ENCODE results near the gene ZMYND10.

DNA sequence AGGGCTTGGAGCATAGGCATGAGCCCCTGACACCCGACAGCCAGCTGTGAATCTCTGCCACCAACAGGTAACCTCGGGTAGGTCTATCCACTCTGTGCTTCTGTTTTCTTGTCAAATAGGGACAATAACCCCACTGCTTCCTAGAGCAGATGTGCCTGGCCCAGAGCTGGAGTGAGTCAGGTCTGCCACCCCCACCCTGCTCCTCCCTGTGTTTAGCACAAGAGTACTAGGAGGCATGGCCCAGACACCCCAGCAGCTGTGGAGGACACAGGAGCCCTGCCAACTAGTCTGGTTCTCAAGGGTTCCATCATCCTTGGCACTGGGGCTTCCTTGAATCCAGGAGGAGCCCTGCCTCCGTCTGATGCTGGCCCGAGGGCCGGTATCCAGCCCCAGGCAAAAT lies 47.5 kb upstream of the ZMYND10 start:
- TF ChIP-seq, protein P1, sequence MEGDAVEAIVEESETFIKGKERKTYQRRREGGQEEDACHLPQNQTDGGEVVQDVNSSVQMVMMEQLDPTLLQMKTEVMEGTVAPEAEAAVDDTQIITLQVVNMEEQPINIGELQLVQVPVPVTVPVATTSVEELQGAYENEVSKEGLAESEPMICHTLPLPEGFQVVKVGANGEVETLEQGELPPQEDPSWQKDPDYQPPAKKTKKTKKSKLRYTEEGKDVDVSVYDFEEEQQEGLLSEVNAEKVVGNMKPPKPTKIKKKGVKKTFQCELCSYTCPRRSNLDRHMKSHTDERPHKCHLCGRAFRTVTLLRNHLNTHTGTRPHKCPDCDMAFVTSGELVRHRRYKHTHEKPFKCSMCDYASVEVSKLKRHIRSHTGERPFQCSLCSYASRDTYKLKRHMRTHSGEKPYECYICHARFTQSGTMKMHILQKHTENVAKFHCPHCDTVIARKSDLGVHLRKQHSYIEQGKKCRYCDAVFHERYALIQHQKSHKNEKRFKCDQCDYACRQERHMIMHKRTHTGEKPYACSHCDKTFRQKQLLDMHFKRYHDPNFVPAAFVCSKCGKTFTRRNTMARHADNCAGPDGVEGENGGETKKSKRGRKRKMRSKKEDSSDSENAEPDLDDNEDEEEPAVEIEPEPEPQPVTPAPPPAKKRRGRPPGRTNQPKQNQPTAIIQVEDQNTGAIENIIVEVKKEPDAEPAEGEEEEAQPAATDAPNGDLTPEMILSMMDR (conservative IDR thresholded peaks at IDR 0.05; ENCODE audit: low read length) = no peak
- TF ChIP-seq EZH2phosphoT487 (IDR thresholded peaks at IDR 0.05; ENCODE audit: borderline replicate concordance, low read depth, low read length) = no peak

Data from OCI-LY7 (cell line).